Measurements from ENCODE around the gene CNTNAP1.

- TF ChIP-seq, protein P1, sequence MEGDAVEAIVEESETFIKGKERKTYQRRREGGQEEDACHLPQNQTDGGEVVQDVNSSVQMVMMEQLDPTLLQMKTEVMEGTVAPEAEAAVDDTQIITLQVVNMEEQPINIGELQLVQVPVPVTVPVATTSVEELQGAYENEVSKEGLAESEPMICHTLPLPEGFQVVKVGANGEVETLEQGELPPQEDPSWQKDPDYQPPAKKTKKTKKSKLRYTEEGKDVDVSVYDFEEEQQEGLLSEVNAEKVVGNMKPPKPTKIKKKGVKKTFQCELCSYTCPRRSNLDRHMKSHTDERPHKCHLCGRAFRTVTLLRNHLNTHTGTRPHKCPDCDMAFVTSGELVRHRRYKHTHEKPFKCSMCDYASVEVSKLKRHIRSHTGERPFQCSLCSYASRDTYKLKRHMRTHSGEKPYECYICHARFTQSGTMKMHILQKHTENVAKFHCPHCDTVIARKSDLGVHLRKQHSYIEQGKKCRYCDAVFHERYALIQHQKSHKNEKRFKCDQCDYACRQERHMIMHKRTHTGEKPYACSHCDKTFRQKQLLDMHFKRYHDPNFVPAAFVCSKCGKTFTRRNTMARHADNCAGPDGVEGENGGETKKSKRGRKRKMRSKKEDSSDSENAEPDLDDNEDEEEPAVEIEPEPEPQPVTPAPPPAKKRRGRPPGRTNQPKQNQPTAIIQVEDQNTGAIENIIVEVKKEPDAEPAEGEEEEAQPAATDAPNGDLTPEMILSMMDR (IDR thresholded peaks at IDR 0.05) = no peak
- TF ChIP-seq POLR2A (IDR thresholded peaks at IDR 0.05) = no peak
Observed at GRCh38 chr17:42665581-42666001, 16.7 kb upstream of the CNTNAP1 start.
